Cardiac fibroblast (primary cell): Measurements from ENCODE around the gene TBL1XR1.

Experiments
- DNase-seq, 2 donors: peaks; one replicate each; pipeline versions ENCODE4 v3.0.0 to v3.0.0-alpha.2; 2010; ENCODE audit warnings: low read depth in 2 of 2
- H3K4me3 ChIP-seq, 2 donors: replicated peaks in 1 of 2; 1 replicate in 1 of 2; 2 replicates in 1 of 2; pipeline ENCODE4 v1.5.1; 2011; ENCODE audit warnings: low read depth in 2 of 2, low read length in 2 of 2, mild to moderate bottlenecking in 2 of 2, moderate library complexity in 1 of 2
- CTCF ChIP-seq: IDR thresholded peaks from one replicate; pipeline ENCODE4 v1.5.1; 2011; ENCODE audit warnings: low read depth, mild to moderate bottlenecking, low read length, inconsistent platforms

The TBL1XR1 gene

GRCh38 chr3:177197041-177197726 is at the start of gene TBL1XR1:
Gene TBL1XR1, minus strand, starts transcription at chr3:177197482. Its CDS starts 132,505 bp downstream, at chr3:177064977.
- peak within 1 kb of the TSS; percentile 82 to 85 for H3K4me3 ChIP-seq
- peak; percentile 95 to 97 for DNase-seq
- no peak for TF ChIP-seq CTCF

- H3K4me3 ChIP-seq, result no peak overlapping the region
- no peak for DNase-seq
- no peak for TF ChIP-seq CTCF
These were observed 48.0 kb upstream of the TBL1XR1 start for GRCh38 chr3:177245250-177245649.

GRCh38 chr3:177244606-177245005 is 47.3 kb upstream of the TBL1XR1 start:
- no peak for DNase-seq
- TF ChIP-seq CTCF, result no peak
- H3K4me3 ChIP-seq, result no peak overlapping the region

- H3K4me3 ChIP-seq, result no peak overlapping the region
- TF ChIP-seq CTCF, result no peak
- no peak for DNase-seq
These were observed 41.5 kb upstream of the TBL1XR1 start for GRCh38 chr3:177238686-177239216.

GRCh38 chr3:177237206-177237605 is 39.9 kb upstream of the TBL1XR1 start:
- peak in 1 of 2 donors; percentile 16 for DNase-seq
- no peak for TF ChIP-seq CTCF
- H3K4me3 ChIP-seq, result no peak overlapping the region

- no peak for TF ChIP-seq CTCF
- no peak overlapping the region for H3K4me3 ChIP-seq
- peak in 1 of 2 donors; percentile 38 for DNase-seq
These were observed 39.4 kb upstream of the TBL1XR1 start for GRCh38 chr3:177236704-177237103.

DNA sequence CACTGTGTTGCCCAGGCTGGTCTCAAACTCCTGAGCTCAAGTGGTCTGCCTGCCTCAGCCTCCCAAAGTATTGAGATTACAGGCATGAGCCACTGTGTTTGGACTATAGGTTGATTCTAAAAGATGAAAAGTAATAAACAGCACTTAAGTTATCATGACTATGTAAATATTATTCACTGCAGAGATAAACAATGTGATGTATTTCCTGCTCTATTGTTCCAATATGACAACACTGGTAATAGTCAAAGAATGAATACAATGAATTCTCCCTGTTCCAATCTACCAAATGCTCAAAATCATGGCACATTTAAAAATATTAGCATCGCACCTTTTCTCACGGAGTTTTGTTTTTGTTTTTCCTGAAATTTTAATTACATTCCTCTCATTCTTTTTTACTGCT is 36.8 kb upstream of the TBL1XR1 start:
- peak; percentile 17 to 43 for DNase-seq
- H3K4me3 ChIP-seq, result no peak overlapping the region
- no peak for TF ChIP-seq CTCF
